HCT116 (cell line): ENCODE results near the gene C9orf78. TPM values are rescaled to one million over a fixed set of nuclear protein-coding genes. Genes with fewer than 3 reads are reported as not detected.

ENCODE experiments used
- ATAC-seq: fragments of 200-7000 bp; cut with Tn5 transposase; 2 replicates; pipeline ENCODE4 v1.9.1; 2020; ENCODE audit warnings: mild to moderate bottlenecking, moderate library complexity
- BruUV-seq: library from RNA; stranded (reverse); fragments of 400-500 nt; replicated peaks from 2 replicates; lab custom pipeline; 2021; lab: Mats Ljungman, UMichigan
- CTCF ChIA-PET: fragments of 300-600 bp; sonication (Branson Sonifier 250); formaldehyde crosslinking; loops from one replicate; lab custom pipeline; 2021; ENCODE audit warnings: antibody characterized with exemption; lab: Charles Lee
- POLR2A ChIA-PET: fragments of 300-600, 350-600 bp; sonication (Branson Sonifier 250); formaldehyde crosslinking; loops from one replicate; lab custom pipeline; 2021; ENCODE audit warnings: antibody characterized with exemption; lab: Charles Lee
- RAD21 ChIA-PET, 2 experiments: fragments of 300-600 bp; sonication (Branson Sonifier 250); formaldehyde crosslinking; loops; one replicate each; lab custom pipeline; 2023; ENCODE audit warnings: low total read pairs in 2 of 2; ENCODE audit not compliant: uncharacterized antibody in 2 of 2, unreplicated experiment in 2 of 2, low non-redundant PET in 1 of 2; lab: Charles Lee
- DNase-seq: peaks from one replicate; pipeline ENCODE4 v3.0.0-alpha.2; 2010; ENCODE audit warnings: low read depth, low spot score
- H2AFZ ChIP-seq: fragments of 200-600 bp; shearing (Covaris generic), sonication (generic); 2 replicates; pipeline ENCODE4 v1.6.1; 2017; ENCODE audit warnings: low read depth, mixed run types, mixed read lengths, antibody characterized with exemption, low read length; ENCODE audit not compliant: poor library complexity, severe bottlenecking
- H3K27ac ChIP-seq: 2 replicates; pipeline ENCODE4 v1.5.1; 2012; ENCODE audit warnings: low read depth, low read length
- H3K27me3 ChIP-seq: fragments of 200-600 bp; sonication (generic); 2 replicates; pipeline ENCODE4 v1.6.1; 2016; ENCODE audit warnings: mixed run types, low read length, mixed read lengths; ENCODE audit not compliant: insufficient read depth
- H3K36me3 ChIP-seq, 2 experiments: fragments of 200-500 bp in 1 of 2; fragments of 200-600 bp in 1 of 2; sonication (Bioruptor generic) in 1 of 2; sonication (generic) in 1 of 2; 2 replicates each; pipeline versions ENCODE4 v1.5.1 to v1.6.1; 2014 to 2016; ENCODE audit warnings: low read length in 2 of 2, inconsistent platforms in 1 of 2, mixed read lengths in 1 of 2, mixed run types in 1 of 2; ENCODE audit not compliant: insufficient read depth in 2 of 2, control insufficient read depth in 1 of 2
- H3K4me1 ChIP-seq, 2 experiments: fragments of 200-600 bp in 1 of 2; sonication (generic) in 1 of 2; 2 replicates each; pipeline versions ENCODE4 v1.5.1 to v1.6.1; 2012 to 2017; ENCODE audit warnings: low read length in 2 of 2, inconsistent platforms in 1 of 2, mild to moderate bottlenecking in 1 of 2, mixed read lengths in 1 of 2, mixed run types in 1 of 2, moderate library complexity in 1 of 2; ENCODE audit not compliant: insufficient read depth in 2 of 2, control insufficient read depth in 1 of 2
- H3K4me2 ChIP-seq: fragments of 200-600 bp; sonication (generic); 2 replicates; pipeline ENCODE4 v1.6.1; 2017; ENCODE audit warnings: mixed run types, low read length, mixed read lengths
- H3K4me3 ChIP-seq, 2 experiments: fragments of 200-600 bp in 1 of 2; sonication (generic) in 1 of 2; replicated peaks in 1 of 2; 2 replicates each; pipeline ENCODE4 v1.5.1; 2011 to 2016; ENCODE audit warnings: low read length in 2 of 2, control low read depth in 1 of 2, low read depth in 1 of 2, mild to moderate bottlenecking in 1 of 2, mixed read lengths in 1 of 2, mixed run types in 1 of 2
- H3K79me2 ChIP-seq: fragments of 200-600 bp; sonication (generic); 2 replicates; pipeline ENCODE4 v1.6.1; 2017; ENCODE audit warnings: mild to moderate bottlenecking, mixed run types, low read length, moderate library complexity, mixed read lengths; ENCODE audit not compliant: insufficient read depth
- H3K9ac ChIP-seq: fragments of 200-600 bp; sonication (generic); 2 replicates; pipeline ENCODE4 v1.6.1; 2016; ENCODE audit warnings: low read length, mixed read lengths
- H3K9me2 ChIP-seq: fragments of 200-600 bp; sonication (generic), shearing (Covaris generic); 2 replicates; pipeline ENCODE4 v1.6.1; 2017; ENCODE audit warnings: mixed run types, mild to moderate bottlenecking, moderate library complexity; ENCODE audit not compliant: insufficient read depth
- H3K9me3 ChIP-seq, 2 experiments: fragments of 200-500 bp in 1 of 2; fragments of 200-600 bp in 1 of 2; sonication (Bioruptor generic) in 1 of 2; sonication (generic) in 1 of 2; 2 replicates each; pipeline ENCODE4 v1.6.1; 2014 to 2017; ENCODE audit warnings: low read length in 2 of 2, mixed read lengths in 2 of 2, inconsistent platforms in 1 of 2, low read depth in 1 of 2, mild to moderate bottlenecking in 1 of 2, mixed run types in 1 of 2, moderate library complexity in 1 of 2; ENCODE audit not compliant: control insufficient read depth in 1 of 2, insufficient read depth in 1 of 2
- H4K20me1 ChIP-seq: fragments of 200-600 bp; sonication (generic), shearing (Covaris generic); 2 replicates; pipeline ENCODE4 v1.6.1; 2017; ENCODE audit warnings: mixed run types, mild to moderate bottlenecking, moderate library complexity; ENCODE audit not compliant: insufficient read depth
- CEBPB ChIP-seq: IDR thresholded peaks from 2 replicates; pipeline ENCODE4 v1.6.1; 2012; ENCODE audit warnings: low read depth
- ELF1 ChIP-seq: IDR thresholded peaks from 2 replicates; pipeline ENCODE4 v1.6.1; 2012; ENCODE audit warnings: low read depth, borderline replicate concordance
- EZH2 ChIP-seq: fragments of 200-600 bp; sonication (generic); IDR thresholded peaks from 2 replicates; pipeline ENCODE4 v1.6.1; 2017; ENCODE audit warnings: antibody characterized with exemption, mixed run types
- EZH2phosphoT487 ChIP-seq: fragments of 200-600 bp; IDR thresholded peaks from 2 replicates; pipeline ENCODE4 v1.6.1; 2018; ENCODE audit warnings: antibody characterized with exemption, borderline replicate concordance
- JUND ChIP-seq: IDR thresholded peaks from 2 replicates; pipeline ENCODE4 v1.6.1; 2012
- POLR2A ChIP-seq: IDR thresholded peaks from 2 replicates; pipeline ENCODE4 v1.7.0; 2011; ENCODE audit warnings: borderline replicate concordance; ENCODE audit not compliant: insufficient read depth, insufficient read length; ENCODE audit errors: extremely low read depth
- RAD21 ChIP-seq: IDR thresholded peaks from 2 replicates; pipeline ENCODE4 v1.6.1; 2012; ENCODE audit warnings: low read depth, mild to moderate bottlenecking
- TCF7L2 ChIP-seq: IDR thresholded peaks from 2 replicates; pipeline ENCODE4 v1.7.0; 2011; ENCODE audit warnings: borderline replicate concordance, inconsistent platforms; ENCODE audit not compliant: insufficient read depth, insufficient read length; ENCODE audit errors: extremely low read depth
- ZNF274 ChIP-seq: fragments of 200-500 bp; sonication (Bioruptor generic); IDR thresholded peaks from 2 replicates; pipeline ENCODE4 v1.6.1; 2014; ENCODE audit warnings: mild to moderate bottlenecking, low read depth, low read length, inconsistent platforms
- intact Hi-C: fragments of 100-400 bp; cut with micrococcal nuclease; formaldehyde crosslinking; loops from 2 replicates; pipeline ENCODE4 v1.10.0; 2022
- total RNA-seq: library from RNA; stranded (reverse); gene quantifications from one replicate; pipeline ENCODE4 v1.2.1, GENCODE V29; 2021; ENCODE audit not compliant: unreplicated experiment
- TF ChIP-seq, protein P1 (sequence below): IDR thresholded peaks from 2 replicates; pipeline ENCODE4 v1.6.1; 2011; ENCODE audit warnings: mild to moderate bottlenecking, low read length, moderate library complexity; ENCODE audit not compliant: insufficient replicate concordance; ENCODE audit errors: extremely low read depth
- TF ChIP-seq, protein P2 (sequence below): IDR thresholded peaks from 2 replicates; pipeline ENCODE4 v1.6.1; 2012; ENCODE audit warnings: low read depth

Gene C9orf78
- total RNA-seq, 1 experiment from 2014 or later = 41.4 TPM

DNA sequence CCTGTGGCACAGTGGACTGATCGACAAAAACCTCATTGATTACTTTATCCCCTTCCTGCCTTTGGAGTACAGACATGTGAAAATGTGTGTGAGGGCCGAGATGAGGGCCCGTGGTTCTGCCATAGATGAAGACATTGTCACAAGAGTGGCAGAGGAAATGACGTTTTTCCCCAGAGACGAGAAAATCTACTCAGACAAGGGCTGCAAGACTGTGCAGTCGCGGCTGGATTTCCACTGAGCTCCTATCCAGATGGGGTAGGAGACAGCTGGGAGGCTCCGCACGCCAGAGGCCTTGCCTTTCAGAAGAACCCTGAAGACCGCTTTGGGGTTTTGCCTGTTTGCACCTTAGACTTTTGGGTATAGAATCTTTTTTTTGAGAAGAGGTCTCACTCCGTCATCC, 25.7 kb downstream of the C9orf78 start:
- POLR2A ChIA-PET = no interaction called here

More for the DNA sequence above, 25.7 kb downstream of the C9orf78 start:
- Histone ChIP-seq H3K27me3 (no peaks in the 10 kb centered on the region), H3K79me2 (peaks cover 8% of the 10 kb centered on the region; the same call in 1 of the 2 replicates), H2AFZ (no peak overlapping the region), H3K4me1 (peaks cover 0 to under 1% of the 10 kb centered on the region in 2 experiments; a peak in 2 of 4 replicates), H3K9ac (no peak overlapping the region), H3K4me2 (no peak overlapping the region), H4K20me1 (no peaks in the 10 kb centered on the region), H3K27ac (no peak overlapping the region), H3K36me3 (peaks cover 8 to 15% of the 10 kb centered on the region in 2 experiments; a peak in 3 of 4 replicates), H3K4me3 (no peak overlapping the region), H3K9me3 (no peaks in the 10 kb centered on the region), H3K9me2 (no peaks in the 10 kb centered on the region)
- ChIA-PET RAD21 (no interaction called here), CTCF (no interaction called here)
- TF ChIP-seq, protein P1, sequence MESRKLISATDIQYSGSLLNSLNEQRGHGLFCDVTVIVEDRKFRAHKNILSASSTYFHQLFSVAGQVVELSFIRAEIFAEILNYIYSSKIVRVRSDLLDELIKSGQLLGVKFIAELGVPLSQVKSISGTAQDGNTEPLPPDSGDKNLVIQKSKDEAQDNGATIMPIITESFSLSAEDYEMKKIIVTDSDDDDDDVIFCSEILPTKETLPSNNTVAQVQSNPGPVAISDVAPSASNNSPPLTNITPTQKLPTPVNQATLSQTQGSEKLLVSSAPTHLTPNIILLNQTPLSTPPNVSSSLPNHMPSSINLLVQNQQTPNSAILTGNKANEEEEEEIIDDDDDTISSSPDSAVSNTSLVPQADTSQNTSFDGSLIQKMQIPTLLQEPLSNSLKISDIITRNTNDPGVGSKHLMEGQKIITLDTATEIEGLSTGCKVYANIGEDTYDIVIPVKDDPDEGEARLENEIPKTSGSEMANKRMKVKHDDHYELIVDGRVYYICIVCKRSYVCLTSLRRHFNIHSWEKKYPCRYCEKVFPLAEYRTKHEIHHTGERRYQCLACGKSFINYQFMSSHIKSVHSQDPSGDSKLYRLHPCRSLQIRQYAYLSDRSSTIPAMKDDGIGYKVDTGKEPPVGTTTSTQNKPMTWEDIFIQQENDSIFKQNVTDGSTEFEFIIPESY = no peak
- TF ChIP-seq EZH2phosphoT487 (no peak), TCF7L2 (no peak), ELF1 (no peak), JUND (no peak), RAD21 (no peak), CEBPB (no peak), ZNF274 (no peak), POLR2A (no peak), EZH2 (no peak)
- TF ChIP-seq, protein P2, sequence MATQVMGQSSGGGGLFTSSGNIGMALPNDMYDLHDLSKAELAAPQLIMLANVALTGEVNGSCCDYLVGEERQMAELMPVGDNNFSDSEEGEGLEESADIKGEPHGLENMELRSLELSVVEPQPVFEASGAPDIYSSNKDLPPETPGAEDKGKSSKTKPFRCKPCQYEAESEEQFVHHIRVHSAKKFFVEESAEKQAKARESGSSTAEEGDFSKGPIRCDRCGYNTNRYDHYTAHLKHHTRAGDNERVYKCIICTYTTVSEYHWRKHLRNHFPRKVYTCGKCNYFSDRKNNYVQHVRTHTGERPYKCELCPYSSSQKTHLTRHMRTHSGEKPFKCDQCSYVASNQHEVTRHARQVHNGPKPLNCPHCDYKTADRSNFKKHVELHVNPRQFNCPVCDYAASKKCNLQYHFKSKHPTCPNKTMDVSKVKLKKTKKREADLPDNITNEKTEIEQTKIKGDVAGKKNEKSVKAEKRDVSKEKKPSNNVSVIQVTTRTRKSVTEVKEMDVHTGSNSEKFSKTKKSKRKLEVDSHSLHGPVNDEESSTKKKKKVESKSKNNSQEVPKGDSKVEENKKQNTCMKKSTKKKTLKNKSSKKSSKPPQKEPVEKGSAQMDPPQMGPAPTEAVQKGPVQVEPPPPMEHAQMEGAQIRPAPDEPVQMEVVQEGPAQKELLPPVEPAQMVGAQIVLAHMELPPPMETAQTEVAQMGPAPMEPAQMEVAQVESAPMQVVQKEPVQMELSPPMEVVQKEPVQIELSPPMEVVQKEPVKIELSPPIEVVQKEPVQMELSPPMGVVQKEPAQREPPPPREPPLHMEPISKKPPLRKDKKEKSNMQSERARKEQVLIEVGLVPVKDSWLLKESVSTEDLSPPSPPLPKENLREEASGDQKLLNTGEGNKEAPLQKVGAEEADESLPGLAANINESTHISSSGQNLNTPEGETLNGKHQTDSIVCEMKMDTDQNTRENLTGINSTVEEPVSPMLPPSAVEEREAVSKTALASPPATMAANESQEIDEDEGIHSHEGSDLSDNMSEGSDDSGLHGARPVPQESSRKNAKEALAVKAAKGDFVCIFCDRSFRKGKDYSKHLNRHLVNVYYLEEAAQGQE = no peak
- no TSS peak for BruUV-seq
- intact Hi-C loops = no loop called here
- no peak for ATAC-seq
- DNase-seq = no peak
